ENCODE measurements around the gene PLCH2.

GRCh38 chr1:2439369-2439768 lies 36.7 kb upstream of the PLCH2 start:
- no peak for TF ChIP-seq EZH2 (IDR thresholded peaks at IDR 0.05)
- no peak for TF ChIP-seq POLR2AphosphoS5 (IDR thresholded peaks at IDR 0.05; ENCODE audit: borderline replicate concordance, low read depth, low read length)
- no peak for TF ChIP-seq FOXP2 (optimal IDR thresholded peaks at IDR 0.05; ENCODE audit: control extremely low read depth, extremely low read length, insufficient read depth)
